RWPE2 (cell line): ENCODE measurements around the gene GTF3C5.

Source experiments
- ATAC-seq: fragments of 200-7000 bp; cut with Tn5 transposase; 3 replicates; pipeline ENCODE4 v1.9.1; 2021; ENCODE audit warnings: low read depth
- DNase-seq: peaks from one replicate; pipeline ENCODE4 v3.0.0-alpha.2; 2020; ENCODE audit warnings: low spot score
- H3K27ac ChIP-seq: fragments of 450-650 bp; 2 replicates; pipeline ENCODE4 v1.5.1; 2017; ENCODE audit warnings: mild to moderate bottlenecking; ENCODE audit not compliant: poor library complexity, severe bottlenecking
- H3K27me3 ChIP-seq: fragments of 250-450 bp; sonication (Bioruptor Pico); 2 replicates; pipeline ENCODE4 v1.5.1; 2021; ENCODE audit warnings: mild to moderate bottlenecking, moderate library complexity; ENCODE audit not compliant: insufficient read depth, poor library complexity, severe bottlenecking
- H3K36me3 ChIP-seq: fragments of 250-450 bp; sonication (Bioruptor Pico); 2 replicates; pipeline ENCODE4 v1.5.1; 2020; ENCODE audit warnings: low read depth, mild to moderate bottlenecking, moderate library complexity
- H3K4me1 ChIP-seq: fragments of 250-450 bp; sonication (Bioruptor Pico); 2 replicates; pipeline ENCODE4 v1.5.1; 2021; ENCODE audit warnings: mild to moderate bottlenecking, moderate library complexity; ENCODE audit not compliant: insufficient read depth, poor library complexity, severe bottlenecking
- H3K4me3 ChIP-seq: fragments of 250-450 bp; sonication (Bioruptor Pico); 2 replicates; pipeline ENCODE4 v1.5.1; 2021; ENCODE audit warnings: mild to moderate bottlenecking, moderate library complexity; ENCODE audit not compliant: severe bottlenecking
- H3K9me3 ChIP-seq: fragments of 250-450 bp; sonication (Bioruptor Pico); 2 replicates; pipeline ENCODE4 v1.5.1; 2021; ENCODE audit warnings: mild to moderate bottlenecking, moderate library complexity; ENCODE audit not compliant: severe bottlenecking
- TF ChIP-seq, protein P1 (sequence below): fragments of 450-650 bp; IDR thresholded peaks from one replicate; pipeline ENCODE4 v1.5.1; 2017; ENCODE audit warnings: mild to moderate bottlenecking, moderate library complexity; ENCODE audit not compliant: poor library complexity, severe bottlenecking

Gene GTF3C5

DNA sequence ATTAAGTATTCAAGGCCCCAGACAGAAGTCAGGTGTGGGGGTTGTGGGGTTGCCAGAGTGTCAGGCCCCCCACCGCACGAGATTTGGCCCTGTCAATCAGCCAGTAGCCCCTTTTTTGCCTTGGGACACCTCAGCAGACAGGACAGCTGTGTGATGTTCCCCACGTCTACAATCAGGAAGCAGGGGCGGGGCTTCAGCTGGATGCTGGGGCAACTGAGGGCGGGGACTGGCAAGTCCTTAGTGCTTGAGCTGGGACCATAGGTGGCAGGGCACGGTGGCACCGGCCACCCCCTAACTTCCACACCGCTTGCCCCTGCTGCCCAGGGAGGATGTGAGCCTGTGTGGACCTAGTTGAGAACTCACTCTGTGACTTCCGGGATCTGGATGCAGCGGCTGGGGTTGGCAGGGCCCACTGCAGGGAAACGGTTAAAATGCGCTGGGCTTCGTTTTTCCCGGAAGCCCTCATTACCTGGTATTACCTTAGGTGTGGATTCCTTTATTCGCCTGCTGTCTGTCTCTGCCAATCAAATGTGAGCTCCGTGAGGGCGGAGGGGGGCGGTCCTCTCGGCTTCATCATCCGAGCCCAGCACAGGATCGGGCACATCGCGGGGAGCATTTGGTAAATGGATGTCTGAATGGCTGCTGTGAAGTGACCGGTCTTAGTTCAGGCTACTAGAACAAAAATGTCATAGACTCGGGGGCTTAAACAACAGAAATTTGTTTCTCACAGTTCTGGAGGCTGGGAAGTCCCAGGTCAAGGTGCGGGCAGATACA is 7.5 kb upstream of the GTF3C5 start:
- no peaks in the 10 kb centered on the region for H3K4me1 ChIP-seq
- no peak overlapping the region for H3K4me3 ChIP-seq
- no peaks in the 10 kb centered on the region for H3K36me3 ChIP-seq
- DNase-seq (no peak), ATAC-seq (no peak)
- H3K27me3 ChIP-seq: no peaks in the 10 kb centered on the region
- TF ChIP-seq, protein P1, sequence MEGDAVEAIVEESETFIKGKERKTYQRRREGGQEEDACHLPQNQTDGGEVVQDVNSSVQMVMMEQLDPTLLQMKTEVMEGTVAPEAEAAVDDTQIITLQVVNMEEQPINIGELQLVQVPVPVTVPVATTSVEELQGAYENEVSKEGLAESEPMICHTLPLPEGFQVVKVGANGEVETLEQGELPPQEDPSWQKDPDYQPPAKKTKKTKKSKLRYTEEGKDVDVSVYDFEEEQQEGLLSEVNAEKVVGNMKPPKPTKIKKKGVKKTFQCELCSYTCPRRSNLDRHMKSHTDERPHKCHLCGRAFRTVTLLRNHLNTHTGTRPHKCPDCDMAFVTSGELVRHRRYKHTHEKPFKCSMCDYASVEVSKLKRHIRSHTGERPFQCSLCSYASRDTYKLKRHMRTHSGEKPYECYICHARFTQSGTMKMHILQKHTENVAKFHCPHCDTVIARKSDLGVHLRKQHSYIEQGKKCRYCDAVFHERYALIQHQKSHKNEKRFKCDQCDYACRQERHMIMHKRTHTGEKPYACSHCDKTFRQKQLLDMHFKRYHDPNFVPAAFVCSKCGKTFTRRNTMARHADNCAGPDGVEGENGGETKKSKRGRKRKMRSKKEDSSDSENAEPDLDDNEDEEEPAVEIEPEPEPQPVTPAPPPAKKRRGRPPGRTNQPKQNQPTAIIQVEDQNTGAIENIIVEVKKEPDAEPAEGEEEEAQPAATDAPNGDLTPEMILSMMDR: no peak
- no peak overlapping the region for H3K27ac ChIP-seq
- H3K9me3 ChIP-seq: no peaks in the 10 kb centered on the region

DNA sequence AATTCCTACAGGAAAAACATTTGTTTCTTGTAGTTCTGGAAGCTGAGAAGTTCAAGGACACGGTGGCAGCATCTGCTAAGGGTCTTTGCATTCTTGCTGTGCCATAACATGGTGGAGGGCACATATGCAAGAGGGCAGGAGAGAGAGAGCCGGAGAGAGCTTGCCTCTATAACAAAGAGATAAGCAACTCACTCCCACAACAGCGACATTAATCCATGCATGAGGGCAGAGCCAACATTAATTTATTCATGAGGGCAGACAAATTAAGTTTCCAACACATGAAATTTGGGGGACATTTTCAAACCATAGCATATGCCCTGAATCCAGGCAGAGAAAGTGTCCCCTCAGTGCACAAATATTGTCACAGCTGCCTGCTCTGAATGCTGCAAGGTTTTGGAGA is 4.4 kb upstream of the GTF3C5 start:
- H3K4me1 ChIP-seq: peaks cover under 1% of the 10 kb centered on the region
- H3K9me3 ChIP-seq: no peaks in the 10 kb centered on the region
- no peaks in the 10 kb centered on the region for H3K27me3 ChIP-seq
- DNase-seq: no peak
- TF ChIP-seq, protein P1: no peak
- H3K27ac ChIP-seq: no peak overlapping the region
- H3K4me3 ChIP-seq: no peak overlapping the region
- ATAC-seq: no peak
- H3K36me3 ChIP-seq: no peaks in the 10 kb centered on the region

GRCh38 chr9:133027134-133027533 is 3.7 kb upstream of the GTF3C5 start:
- TF ChIP-seq, protein P1: no peak
- H3K27me3 ChIP-seq: no peaks in the 10 kb centered on the region
- DNase-seq (no peak), ATAC-seq (no peak)
- H3K27ac ChIP-seq: no peak overlapping the region
- peaks cover 3% of the 10 kb centered on the region for H3K36me3 ChIP-seq
- H3K4me3 ChIP-seq: no peak overlapping the region
- H3K9me3 ChIP-seq: no peaks in the 10 kb centered on the region
- H3K4me1 ChIP-seq: peaks cover 8% of the 10 kb centered on the region

DNA sequence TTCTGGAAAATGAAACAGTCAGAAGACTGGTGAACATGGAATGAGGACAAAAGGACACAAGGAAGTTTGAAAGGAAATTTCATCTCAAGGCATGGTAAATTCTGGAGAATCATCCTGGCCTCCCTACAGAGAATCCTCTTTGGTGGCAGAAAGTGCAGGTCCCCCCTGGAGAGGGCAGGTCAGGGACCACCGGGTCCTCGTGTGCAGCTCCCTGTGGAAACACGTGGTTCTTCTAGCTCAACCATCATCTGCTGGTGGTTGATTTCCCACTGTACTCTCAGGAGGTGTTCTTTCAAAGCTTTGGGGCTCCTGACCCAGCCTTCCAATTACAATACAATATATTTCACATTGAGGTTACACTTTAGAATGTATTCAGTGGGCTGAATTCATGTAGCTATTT is 2.6 kb upstream of the GTF3C5 start:
- DNase-seq (no peak), ATAC-seq (no peak)
- Histone ChIP-seq H3K36me3 (peaks cover 14% of the 10 kb centered on the region), H3K27ac (no peak overlapping the region), H3K9me3 (no peaks in the 10 kb centered on the region), H3K4me3 (no peak overlapping the region), H3K4me1 (peaks cover 8% of the 10 kb centered on the region), H3K27me3 (no peaks in the 10 kb centered on the region)
- TF ChIP-seq, protein P1: no peak

- Histone ChIP-seq H3K4me1 (peaks cover 8% of the 10 kb centered on the region), H3K27me3 (no peaks in the 10 kb centered on the region), H3K27ac (peak overlapping the region; percentile 59), H3K36me3 (peaks cover 20% of the 10 kb centered on the region), H3K4me3 (peak overlapping the region; percentile 56), H3K9me3 (no peaks in the 10 kb centered on the region)
- DNase-seq (no peak), ATAC-seq (peak; percentile 3; the same call in 2 of the 3 replicates)
- TF ChIP-seq, protein P1: no peak
These were observed 842 bp upstream of the GTF3C5 start for GRCh38 chr9:133029994-133030316.
